MM.1S (cell line): ENCODE results near the gene SHMT2.

ENCODE experiments used
- DNase-seq: peaks from one replicate; pipeline ENCODE4 v3.0.0-alpha.2; 2015
- H2AFZ ChIP-seq: fragments of 300-600 bp; sonication (generic); 2 replicates; pipeline ENCODE4 v1.6.0; 2016; ENCODE audit warnings: antibody characterized with exemption, low read length
- H3F3A ChIP-seq: fragments of 300-600 bp; sonication (generic); 2 replicates; pipeline ENCODE4 v1.6.1; 2016; ENCODE audit warnings: mild to moderate bottlenecking, antibody characterized with exemption, low read length, moderate library complexity, mixed read lengths; ENCODE audit not compliant: insufficient read depth
- H3K27ac ChIP-seq: fragments of 300-600 bp; sonication (generic); 2 replicates; pipeline ENCODE4 v1.5.1; 2016; ENCODE audit warnings: mild to moderate bottlenecking, low read length
- H3K27me3 ChIP-seq: fragments of 300-600 bp; sonication (generic); replicated peaks from 2 replicates; pipeline ENCODE4 v1.6.0; 2016; ENCODE audit warnings: low read length; ENCODE audit not compliant: insufficient read depth
- H3K36me3 ChIP-seq: fragments of 300-600 bp; sonication (generic); replicated peaks from 2 replicates; pipeline ENCODE4 v1.6.1; 2016; ENCODE audit warnings: mild to moderate bottlenecking, low read length, mixed read lengths; ENCODE audit not compliant: insufficient read depth
- H3K4me1 ChIP-seq: fragments of 300-600 bp; sonication (generic); 2 replicates; pipeline ENCODE4 v1.6.1; 2016; ENCODE audit warnings: low read length, mixed read lengths
- H3K4me2 ChIP-seq: fragments of 300-600 bp; sonication (generic); 2 replicates; pipeline ENCODE4 v1.6.0; 2016; ENCODE audit warnings: low read depth, low read length
- H3K4me3 ChIP-seq: fragments of 300-600 bp; sonication (generic); 2 replicates; pipeline ENCODE4 v1.5.1; 2016; ENCODE audit warnings: low read length, mixed read lengths
- H3K79me2 ChIP-seq: fragments of 300-600 bp; sonication (generic); 2 replicates; pipeline ENCODE4 v1.6.1; 2016; ENCODE audit warnings: mixed run types, low read length, mixed read lengths
- H3K9ac ChIP-seq: fragments of 300-600 bp; sonication (generic); 2 replicates; pipeline ENCODE4 v1.6.1; 2016; ENCODE audit warnings: low read length, mixed read lengths
- H3K9me2 ChIP-seq: fragments of 300-600 bp; sonication (generic); replicated peaks from 2 replicates; pipeline ENCODE4 v1.6.1; 2016; ENCODE audit warnings: mild to moderate bottlenecking, low read length, mixed read lengths; ENCODE audit not compliant: insufficient read depth
- H3K9me3 ChIP-seq: fragments of 300-600 bp; sonication (generic); replicated peaks from 2 replicates; pipeline ENCODE4 v1.6.1; 2016; ENCODE audit warnings: mild to moderate bottlenecking, low read length, mixed read lengths; ENCODE audit not compliant: insufficient read depth
- H4K20me1 ChIP-seq: fragments of 300-600 bp; sonication (generic); 2 replicates; pipeline ENCODE4 v1.6.1; 2016; ENCODE audit warnings: mild to moderate bottlenecking, low read length, moderate library complexity, mixed read lengths; ENCODE audit not compliant: insufficient read depth
- CTCF ChIP-seq: fragments of 300-600 bp; sonication (generic); IDR thresholded peaks from 2 replicates; pipeline ENCODE4 v1.5.1; 2016; ENCODE audit warnings: antibody characterized with exemption, low read length, mixed read lengths
- EZH2 ChIP-seq: fragments of 300-600 bp; sonication (generic); optimal IDR thresholded peaks from 2 replicates; pipeline ENCODE3; 2017; ENCODE audit warnings: low read depth, mild to moderate bottlenecking, antibody characterized with exemption, low read length, mixed read lengths
- EZH2phosphoT487 ChIP-seq: fragments of 300-600 bp; sonication (generic); IDR thresholded peaks from 2 replicates; pipeline ENCODE4 v1.6.1; 2018; ENCODE audit warnings: antibody characterized with exemption, low read length

Gene SHMT2

GRCh38 chr12:57229634-57230380 is at the start of gene SHMT2:
Gene SHMT2 (plus strand): TSS chr12:57229711. CDS start chr12:57229779, 68 bp downstream.
- Histone ChIP-seq H4K20me1 (no peaks in the 10 kb centered on the region), H3K79me2 (peaks cover 31% of the 10 kb centered on the region), H3K4me3 (peak within 1 kb of the TSS; percentile 87), H3K4me1 (peaks cover 20% of the 10 kb centered on the region), H3F3A (no peaks in the 10 kb centered on the region), H3K27ac (peak within 1 kb of the TSS; percentile 79), H2AFZ (peak within 1 kb of the TSS; percentile 74), H3K36me3 (0 out of 2 replicates have a peak, but pooled peaks cover 15% of the 10 kb centered on the region), H3K9ac (peak within 1 kb of the TSS; percentile 90), H3K9me2 (no peaks in the 10 kb centered on the region), H3K4me2 (peak within 1 kb of the TSS; percentile 97), H3K27me3 (peaks cover 4% of the 10 kb centered on the region), H3K9me3 (no peaks in the 10 kb centered on the region)
- DNase-seq = peak; percentile 97
- TF ChIP-seq EZH2 = no peak
- TF ChIP-seq EZH2phosphoT487 = no peak
- no peak for TF ChIP-seq CTCF

DNA sequence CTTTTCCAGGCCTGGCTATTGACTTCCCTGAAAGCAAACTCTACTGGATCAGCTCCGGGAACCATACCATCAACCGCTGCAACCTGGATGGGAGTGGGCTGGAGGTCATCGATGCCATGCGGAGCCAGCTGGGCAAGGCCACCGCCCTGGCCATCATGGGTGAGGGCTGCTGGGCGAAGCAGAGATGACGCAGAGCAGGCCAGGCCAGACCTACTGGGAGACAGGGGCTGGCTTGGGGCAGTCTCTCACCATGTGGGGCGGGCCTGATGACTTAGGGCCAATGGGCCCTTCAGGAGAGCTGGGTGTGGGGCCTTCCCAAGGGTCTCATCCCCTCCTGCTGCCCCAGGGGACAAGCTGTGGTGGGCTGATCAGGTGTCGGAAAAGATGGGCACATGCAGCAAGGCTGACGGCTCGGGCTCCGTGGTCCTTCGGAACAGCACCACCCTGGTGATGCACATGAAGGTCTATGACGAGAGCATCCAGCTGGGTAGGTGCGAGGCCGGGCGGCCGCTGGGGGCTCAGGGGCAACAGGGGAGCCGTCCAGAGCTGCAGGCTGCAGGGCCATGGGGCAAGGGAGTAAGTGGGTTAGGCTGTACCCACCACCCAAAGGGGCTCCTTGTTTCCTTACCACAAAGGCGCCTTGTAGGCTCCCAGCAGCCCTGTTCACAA is 49.1 kb upstream of the SHMT2 start:
- peaks cover 3% of the 10 kb centered on the region; the same call in 1 of the 2 replicates for H3K4me1 ChIP-seq
- DNase-seq = no peak
- H3K9me3 ChIP-seq = no peaks in the 10 kb centered on the region
- no peaks in the 10 kb centered on the region for H3K79me2 ChIP-seq
- no peak overlapping the region for H3K4me2 ChIP-seq
- H3K27ac ChIP-seq = no peak overlapping the region
- no peaks in the 10 kb centered on the region for H3K36me3 ChIP-seq
- no peaks in the 10 kb centered on the region for H4K20me1 ChIP-seq
- H3F3A ChIP-seq = no peaks in the 10 kb centered on the region
- H3K4me3 ChIP-seq = no peak overlapping the region
- H3K9ac ChIP-seq = no peak overlapping the region
- peaks cover 60% of the 10 kb centered on the region for H3K27me3 ChIP-seq
- TF ChIP-seq EZH2 (no peak), CTCF (no peak), EZH2phosphoT487 (no peak)
- H2AFZ ChIP-seq = no peak overlapping the region
- H3K9me2 ChIP-seq = no peaks in the 10 kb centered on the region

DNA sequence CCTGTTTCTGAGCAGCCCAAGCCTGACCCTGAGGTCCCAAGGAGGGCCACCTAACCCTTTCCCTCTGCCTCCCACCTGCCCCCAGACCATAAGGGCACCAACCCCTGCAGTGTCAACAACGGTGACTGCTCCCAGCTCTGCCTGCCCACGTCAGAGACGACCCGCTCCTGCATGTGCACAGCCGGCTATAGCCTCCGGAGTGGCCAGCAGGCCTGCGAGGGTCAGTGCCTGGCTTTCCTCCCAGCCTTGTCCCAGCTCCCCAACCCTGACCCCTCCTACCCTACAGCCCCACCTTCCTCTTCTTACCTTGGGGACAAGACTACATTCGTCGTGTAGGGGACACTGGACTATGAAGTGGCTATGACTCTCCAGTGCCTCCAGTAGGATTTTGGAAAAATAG is 48.4 kb upstream of the SHMT2 start:
- Histone ChIP-seq H3K36me3 (no peaks in the 10 kb centered on the region), H3K4me3 (no peak overlapping the region), H3K4me2 (no peak overlapping the region), H3K9me2 (no peaks in the 10 kb centered on the region), H3K9ac (no peak overlapping the region), H3K9me3 (no peaks in the 10 kb centered on the region), H3K4me1 (peaks cover 3% of the 10 kb centered on the region; the same call in 1 of the 2 replicates), H3K27ac (no peak overlapping the region), H3K79me2 (no peaks in the 10 kb centered on the region), H4K20me1 (no peaks in the 10 kb centered on the region), H3K27me3 (peaks cover 67% of the 10 kb centered on the region), H2AFZ (no peak overlapping the region), H3F3A (no peaks in the 10 kb centered on the region)
- no peak for DNase-seq
- TF ChIP-seq EZH2phosphoT487 = no peak
- no peak for TF ChIP-seq CTCF
- TF ChIP-seq EZH2 = no peak
